AML-193 (cell line): ENCODE data around the gene CBX4.

ENCODE experiments used
- DNase-seq, 2 experiments: peaks; one replicate each; lab custom pipeline; 2025; lab: John Stamatoyannopoulos, UW

CBX4 gene

DNA sequence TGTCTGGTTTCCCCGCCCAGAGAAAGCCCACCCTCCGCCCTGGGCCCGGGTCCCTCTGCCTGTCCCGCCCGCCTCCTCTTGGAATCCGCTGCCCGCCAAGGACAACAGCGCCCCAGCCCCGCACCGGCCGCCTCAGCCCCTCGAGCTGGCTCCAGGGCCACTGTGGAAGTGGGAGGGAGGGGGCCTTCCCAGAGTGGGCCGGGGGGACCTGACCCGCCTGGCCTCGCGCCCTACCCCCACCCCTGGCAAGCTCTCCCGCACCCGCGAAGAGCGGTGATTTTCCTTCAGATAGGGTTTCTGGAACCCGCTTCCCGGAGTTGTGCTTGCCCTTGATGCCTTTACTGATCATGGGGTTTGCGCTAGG is 40.1 kb downstream of the CBX4 start:
- no peak for DNase-seq

DNA sequence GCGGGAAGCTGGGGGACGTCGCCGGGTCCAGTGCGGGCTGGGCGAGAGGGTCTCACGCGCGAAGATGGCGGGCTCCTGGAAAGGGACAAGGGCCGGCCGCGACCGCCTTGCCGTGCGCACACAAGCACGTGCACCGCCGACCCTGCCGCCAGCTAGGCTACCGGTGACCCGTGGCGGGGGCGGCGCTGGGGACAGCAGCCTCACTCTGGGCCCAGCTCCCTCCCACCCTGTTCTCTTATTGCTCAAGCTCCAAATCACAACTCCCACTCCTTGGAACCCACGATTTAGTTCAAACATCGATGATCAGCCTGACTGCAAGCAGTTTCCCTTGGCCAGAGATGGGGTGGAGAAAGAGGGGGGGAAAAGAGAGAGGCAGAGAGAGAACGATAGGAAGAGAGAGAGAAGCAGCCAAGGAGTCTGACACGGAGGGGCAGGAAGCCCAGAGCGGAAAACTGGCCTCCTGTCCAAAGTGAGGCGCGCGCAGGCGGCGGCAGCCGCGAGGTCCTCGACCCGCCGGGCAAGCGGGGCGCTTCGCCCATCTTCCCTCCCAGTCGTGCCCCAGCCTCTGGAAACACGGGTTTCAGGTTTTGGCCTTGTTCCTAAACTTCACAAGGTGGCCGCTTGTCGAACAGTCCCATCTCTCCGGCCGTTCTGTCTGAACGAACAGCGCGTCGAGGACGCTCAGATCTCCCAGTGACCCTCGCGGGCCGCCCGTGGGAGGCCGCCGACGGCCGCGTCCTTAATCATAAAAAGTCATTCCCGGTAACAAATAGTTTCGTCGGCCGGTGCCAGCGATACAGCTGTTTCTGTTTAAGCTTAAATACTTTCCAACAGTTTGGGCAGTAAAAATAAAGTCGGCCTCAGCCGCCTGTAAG is 40.7 kb downstream of the CBX4 start:
- no peak for DNase-seq

DNA sequence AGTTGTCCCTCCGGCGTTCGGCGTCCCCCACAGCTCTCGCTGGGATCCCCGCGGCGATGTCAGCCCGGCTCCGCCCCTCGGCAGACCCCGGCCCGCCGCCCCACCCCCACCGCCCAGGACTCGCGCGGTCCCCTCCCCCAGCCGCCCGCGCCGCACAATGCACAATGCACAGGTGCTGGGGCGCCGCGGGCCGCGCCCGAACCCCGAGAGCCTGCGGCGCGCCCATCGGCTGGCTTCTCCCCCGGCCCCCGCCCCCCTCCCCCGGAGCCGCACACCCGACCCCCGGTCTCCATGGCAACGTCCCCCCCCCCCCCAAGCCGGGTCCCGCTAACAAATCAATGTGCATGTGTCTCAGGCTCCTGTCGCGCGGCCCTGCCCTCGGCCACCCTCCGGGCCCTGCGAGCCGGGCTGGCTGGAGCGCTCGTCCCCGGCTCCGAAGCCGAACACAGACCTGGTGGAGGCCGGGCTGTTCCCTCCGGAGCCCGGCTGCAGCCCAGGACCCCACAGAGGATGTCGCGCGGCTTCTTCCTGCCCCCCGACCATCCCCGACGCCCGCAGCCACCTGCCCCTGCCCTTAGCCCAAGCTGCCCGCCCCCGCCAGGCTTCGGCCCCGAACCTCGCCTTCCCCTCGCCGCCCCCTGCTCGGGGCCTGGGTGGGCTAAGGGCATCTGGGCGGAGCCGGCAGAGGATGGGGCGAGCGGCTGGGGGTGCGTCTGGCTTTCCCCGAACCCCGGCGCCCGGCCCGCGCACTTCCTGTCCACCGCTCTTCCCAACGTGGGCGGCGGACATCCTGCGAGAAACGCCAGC is 41.5 kb downstream of the CBX4 start:
- DNase-seq, result no peak

DNA sequence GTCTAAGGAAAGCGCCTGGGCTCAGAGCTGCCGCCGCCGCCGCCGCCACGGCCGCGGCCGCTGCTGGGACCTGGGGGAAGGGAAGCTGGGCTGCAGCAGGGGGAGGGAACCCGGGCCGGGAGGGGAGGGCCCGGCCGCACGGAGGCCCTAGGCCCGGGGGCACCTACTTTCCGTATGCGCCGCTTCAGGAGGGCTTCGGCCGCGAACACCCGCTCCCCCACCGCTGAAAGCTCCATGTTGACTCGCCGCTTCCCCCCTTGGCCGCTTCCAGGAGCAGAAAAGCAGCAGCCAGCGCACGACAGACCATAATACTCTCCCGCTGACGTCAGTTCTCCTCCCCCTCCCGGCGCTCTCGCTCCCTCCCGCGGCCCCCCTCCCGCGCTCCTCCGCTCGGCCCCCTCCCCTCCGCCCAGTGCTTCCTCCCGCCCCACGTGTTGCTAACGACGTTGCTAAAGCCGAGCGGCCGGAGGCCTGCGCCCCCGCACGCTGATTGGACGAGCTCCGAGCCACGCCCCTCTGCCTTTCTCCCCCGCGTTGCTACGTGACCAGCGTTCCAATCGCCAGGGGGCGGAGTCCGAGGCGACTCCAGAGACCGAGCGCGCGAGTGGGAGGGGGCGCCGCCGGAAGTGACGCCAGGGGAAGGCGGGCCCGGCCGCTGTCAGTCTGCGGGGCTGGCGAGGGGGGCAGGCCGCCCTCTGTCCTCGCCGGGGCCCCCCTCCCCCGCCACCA is 42.3 kb downstream of the CBX4 start, which contains the start of gene CBX8:
Gene CBX8 (minus strand): TSS at position 315 of the 729 bp plus-strand sequence. CDS start 79 bp downstream, at position 236.
- peak; percentile 99 to 100 for DNase-seq

DNA sequence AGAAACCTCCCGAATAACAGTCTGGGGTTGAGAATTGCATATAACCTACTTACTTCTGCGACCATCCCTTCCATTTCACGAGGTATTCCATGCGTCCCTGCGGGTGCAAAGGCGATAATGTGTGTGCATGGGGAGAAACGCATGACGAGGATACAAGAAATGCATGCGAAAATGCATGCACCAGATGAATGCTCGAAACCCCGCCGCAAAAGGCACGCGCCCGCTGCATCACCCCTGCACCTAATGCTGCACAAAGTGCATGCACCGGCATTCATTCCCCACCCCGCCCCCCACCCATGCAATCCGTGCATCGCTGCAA is 42.8 kb downstream of the CBX4 start:
- DNase-seq, result no peak

DNA sequence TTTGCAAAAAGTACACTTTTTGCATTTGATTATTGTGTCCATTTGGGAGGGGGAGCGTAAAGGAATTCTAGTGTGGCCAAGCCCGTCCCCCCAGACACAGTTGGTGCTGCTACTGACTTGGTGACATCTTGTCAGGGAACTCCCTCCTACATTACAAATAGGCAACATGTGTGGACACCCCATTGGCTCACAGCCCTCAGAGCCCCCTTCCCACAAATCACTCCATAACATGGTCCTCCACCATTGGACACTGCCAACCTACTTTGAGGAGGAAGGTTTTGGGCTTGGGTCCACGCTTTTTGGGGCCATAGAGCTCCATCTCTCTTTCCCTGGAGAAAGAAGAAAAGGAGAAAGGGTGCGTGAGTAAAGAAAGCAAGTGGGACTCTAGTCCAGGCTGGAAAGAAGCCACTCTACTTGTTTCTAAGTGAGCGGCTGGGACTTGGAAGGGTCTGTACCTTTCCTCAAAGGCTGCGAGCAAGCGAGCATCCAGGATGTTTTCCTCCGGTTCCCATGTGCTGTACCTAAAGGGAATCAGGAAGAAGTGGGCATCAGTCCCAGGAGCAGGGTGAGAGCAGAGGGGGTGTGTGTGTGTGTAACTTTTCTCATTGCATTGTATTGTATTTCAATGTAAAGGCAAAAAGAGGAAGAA is 43.3 kb downstream of the CBX4 start:
- DNase-seq, result peak; percentile 66 to 75

DNA sequence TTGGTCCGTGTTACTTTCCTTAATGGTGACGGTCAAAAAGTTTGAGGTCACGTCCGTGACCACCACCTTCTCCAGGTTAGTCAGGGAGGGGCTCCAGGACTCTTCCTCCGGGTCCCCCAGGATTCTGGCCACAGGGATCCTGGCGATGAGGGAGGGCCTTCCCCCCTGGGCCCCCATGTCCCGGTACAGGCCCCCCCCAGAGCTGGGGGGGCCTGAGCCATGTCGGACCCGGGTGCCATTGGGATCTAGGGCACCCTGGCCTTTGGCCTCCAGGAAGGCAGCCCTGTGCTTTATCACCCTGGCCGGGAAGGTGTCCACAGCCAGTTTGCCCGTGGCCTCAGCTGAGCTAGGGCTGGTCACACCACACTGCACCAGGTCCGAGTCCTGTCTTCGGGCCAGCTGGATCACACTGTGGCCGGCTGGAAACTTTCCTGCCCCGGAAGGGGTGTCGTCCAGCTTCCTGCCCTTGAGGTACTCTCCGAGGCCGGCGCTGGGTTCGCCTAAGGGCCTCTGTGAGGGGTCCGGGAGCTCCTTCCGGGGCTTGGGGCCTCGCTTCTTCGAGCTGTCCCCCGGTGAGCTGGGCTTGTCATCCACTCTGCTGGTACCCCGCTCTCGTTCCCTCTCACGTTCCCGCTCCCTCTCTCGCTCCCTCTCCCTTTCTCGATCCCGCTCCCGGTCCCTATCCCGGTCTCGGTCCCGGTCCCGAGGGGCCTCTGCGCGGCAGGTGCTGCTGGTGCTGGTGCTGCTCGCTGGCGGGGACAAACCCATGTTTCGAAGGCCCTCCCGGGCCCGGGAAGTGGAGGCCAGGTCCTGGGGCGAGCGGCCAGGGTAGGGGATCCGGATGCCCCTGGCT is 44.4 kb downstream of the CBX4 start:
- DNase-seq, result no peak

DNA sequence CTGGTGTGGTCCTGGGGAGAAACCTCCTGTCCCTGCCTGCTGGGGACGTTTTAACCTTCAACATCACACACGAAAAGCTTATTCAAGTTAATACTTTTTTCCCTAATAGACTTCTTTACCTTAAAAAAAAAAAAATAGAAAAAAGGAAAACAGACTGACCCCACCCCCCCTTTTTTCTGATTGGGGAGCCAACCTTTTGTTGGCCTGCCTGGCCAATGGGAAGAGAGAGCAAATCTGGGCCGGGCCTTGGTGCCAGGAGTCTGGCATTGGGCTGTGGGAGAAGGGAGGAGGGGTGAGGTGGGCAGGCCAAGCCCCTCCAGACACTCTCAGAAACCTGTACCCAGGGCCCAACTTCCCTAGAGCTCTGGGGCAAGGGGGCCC is 45.3 kb downstream of the CBX4 start:
- DNase-seq, result no peak

DNA sequence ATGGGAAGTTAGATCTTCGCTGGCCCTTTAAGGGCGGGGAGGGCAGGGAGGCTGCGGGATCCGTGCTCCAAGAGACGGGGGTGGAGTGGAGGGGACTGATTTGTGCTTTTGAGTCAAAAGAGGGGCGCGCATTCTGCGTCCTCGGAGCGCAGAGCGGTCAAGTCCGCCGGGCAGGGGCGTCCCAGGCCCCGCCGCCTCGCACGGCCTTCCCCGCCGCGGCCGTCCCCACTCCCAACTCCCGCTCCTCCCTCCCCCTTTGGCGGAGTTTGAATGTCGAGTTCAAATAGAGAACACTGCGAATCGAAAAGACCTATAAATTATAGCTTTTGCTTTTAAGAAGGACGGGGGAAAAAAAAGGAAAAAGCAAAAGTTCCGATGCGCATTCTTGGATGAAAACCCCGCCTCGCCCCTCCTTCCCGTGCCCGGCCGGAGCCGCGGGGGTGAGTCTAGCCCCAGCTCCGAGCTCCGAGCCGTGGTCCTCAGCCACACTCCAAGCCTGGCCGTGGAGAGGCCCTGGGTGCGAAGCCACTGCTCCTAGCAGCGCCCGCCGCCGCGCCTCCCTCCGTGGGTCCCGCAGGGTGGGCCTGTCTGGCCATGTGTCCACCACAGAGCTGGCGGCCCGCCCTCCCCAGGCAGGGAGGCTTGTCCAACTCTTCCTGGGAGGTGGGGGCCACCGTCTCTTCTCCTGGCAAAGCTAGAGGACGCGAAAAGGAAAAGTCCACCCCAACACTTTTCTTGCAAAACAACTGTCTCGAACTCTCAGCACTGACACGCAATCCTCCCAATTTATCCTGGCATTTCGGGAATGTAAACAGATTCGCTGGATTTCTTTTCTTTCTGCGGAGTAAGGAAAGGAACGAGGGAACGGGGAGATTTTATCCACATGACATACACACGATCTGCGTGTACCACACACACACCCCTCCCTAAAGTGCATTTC is 46.0 kb downstream of the CBX4 start:
- no peak for DNase-seq

DNA sequence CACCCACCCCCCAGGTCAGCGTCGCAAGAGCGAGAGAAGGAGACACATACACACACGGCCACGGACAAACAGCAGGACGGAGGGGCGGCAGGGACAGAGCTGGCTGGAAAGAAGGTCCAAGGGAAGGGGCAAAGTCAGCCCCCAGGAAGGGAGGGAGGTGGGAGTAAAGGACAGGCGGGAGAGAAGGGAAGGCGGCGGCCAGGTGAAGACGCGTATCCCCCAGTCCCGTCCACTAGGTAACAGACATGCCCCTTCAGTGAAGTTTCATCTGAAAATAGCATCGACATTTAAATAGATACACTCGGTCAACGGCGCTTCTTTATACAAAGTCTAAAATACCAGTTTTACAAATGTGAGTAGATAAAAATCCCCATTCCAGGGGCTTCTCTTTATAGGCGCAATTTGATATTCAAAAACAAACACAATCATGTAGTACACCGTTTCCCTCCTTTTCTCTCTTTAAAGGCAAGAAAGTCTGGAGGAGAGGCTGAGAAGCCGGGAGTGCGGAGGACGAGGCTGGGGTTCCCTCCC is 46.8 kb downstream of the CBX4 start:
- DNase-seq, result no peak

DNA sequence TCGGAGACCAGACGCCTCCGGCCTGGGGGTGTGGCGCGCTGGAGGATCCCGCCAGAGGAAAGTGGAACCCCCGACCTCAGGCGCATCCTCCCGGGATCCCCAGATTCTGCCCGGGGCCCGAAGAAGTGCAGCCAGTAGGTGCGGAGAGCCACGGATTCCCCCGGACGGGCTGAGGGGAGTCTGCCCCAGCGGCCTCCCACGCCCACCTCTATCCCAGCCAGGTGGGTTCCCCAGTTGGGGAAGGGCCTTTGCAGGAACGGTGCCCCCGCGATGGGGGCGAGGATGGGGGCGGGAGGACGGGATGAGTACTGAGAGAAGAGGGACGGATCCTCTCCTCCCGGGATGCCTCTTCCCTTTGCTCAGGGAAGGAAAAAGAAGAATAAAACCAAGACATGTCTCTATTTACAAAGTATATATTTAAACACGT is 47.5 kb downstream of the CBX4 start:
- no peak for DNase-seq

DNA sequence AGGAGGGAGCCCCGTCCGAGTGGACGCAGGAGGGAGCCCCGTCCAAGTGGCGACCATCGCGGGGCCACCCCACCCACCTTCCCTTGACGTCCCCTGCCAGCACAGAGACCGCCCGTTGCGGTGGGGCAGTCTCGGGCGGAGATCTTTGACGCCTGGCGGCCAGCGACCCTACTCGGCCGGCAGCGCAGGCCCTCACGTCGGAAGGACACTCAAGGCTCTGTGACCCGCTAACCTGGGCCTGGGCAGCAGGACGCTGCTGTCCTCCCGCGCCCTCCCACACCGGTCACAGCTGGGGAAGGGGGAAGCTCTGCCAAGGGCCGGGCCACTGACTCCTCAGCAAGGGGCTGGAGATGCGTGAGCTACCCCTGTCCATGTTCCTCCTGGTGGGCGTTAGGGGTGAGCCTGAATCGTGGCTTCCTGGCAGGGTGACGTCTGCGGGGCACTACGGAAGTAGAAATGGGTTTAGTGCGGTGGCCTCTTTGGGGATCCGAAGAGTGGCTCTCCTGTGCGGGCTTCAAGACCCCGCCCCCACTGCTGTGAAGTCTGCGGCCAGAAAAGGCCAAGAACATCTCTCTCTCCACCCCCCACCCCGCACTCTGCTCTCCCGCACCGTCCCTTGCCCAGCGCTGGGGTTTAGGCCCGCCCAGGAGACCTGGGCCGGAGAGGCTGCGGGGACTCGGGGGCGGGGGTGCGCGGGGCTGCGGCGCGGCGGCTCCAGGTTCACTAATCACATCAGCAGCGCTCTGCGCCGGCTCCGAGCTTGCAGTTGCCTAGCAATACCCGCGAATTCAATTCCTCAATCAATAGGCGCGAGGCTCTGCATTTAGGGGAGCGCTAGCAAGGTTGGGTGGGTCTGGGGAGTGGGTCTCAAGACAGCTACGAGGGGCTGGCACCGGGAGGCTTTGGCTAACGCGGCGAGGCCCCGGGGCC is 48.2 kb downstream of the CBX4 start:
- DNase-seq, result no peak

DNA sequence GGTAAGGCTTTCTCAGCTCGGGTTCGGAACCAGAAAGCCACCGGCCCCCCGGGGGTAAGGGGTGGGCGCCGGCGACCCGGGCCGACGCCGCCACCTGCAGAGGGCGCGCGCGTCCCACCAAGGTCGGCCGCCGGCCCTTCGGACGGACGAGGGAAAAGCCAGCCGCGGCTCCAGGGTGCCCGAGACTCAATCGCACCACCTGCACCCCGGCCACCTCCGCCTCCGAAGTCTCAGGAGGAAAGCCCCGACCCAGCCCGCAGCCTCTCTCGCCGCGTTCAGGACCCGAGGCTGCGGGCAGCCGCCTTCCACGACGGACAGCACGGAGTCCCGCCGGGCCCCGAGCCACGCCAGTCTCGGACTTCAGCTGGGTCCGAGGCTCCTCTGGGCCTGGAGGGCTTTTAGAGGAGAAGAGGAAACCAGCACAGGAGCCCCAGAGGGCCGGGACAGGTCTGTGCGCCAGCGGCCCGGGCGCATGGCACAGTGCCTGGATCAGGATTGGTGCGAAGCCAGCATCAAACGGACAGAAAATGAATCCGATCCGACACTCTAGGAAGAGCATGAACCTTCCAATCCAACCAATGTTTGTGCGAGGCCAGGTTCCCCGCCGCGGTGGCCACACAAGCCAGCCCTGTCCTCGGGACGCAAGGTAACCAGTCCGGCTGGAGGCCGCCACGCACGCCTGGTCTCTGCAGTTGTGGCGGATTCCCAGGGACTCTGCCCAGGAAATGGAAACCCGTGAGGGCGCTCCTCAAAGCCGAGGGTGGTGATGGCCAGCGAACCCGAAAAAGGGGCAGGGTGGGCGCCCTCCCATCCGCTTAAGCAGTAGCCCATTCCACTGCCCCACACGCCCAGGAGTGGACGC is 49.1 kb downstream of the CBX4 start:
- DNase-seq, result no peak

DNA sequence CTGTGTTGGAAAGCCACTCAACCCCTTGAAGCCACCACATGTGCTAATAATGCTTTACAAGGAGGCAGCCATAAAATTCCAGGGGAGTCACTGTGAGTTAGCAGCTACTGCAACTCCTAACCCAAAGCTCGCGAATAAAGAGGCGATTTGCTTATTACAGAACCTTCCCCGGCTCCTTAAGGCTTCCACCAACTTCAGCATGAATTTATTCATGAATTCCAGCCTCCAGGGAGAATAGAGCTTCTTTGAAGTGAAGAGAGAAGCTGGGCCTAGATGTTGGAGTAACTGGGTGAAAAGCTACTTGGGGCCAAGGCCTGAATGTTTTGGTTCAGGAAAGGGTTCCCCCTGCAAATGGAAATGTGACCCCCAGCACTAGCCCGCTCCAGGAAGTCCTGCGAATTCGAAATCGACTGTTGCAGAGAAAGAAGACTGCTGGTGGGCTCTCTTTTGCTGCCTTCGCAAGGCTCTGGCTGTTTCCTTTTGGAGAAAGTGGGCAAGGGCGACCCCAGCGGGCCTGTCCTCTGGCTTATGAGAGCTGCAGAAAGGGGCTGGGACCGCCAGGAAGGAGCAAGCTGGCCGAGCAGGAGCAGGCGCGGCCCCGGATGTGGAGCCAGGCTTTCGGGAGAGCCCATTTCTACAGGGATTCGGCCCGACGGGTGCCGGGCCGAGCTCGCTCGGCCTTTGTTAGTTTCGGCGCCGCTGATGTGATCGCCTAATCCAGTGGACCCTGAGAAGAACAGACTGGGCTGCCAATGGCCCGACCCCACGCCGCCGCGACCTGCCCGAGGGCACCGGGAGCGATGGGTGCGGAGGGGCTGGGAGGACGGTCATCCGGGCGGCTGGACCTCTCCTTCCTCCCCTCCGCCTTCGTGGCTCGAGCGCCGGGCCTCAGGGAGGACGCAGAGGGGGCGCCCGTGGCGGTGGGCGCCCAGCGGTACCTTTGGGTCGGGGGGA is 50.0 kb downstream of the CBX4 start:
- DNase-seq, result no peak

DNA sequence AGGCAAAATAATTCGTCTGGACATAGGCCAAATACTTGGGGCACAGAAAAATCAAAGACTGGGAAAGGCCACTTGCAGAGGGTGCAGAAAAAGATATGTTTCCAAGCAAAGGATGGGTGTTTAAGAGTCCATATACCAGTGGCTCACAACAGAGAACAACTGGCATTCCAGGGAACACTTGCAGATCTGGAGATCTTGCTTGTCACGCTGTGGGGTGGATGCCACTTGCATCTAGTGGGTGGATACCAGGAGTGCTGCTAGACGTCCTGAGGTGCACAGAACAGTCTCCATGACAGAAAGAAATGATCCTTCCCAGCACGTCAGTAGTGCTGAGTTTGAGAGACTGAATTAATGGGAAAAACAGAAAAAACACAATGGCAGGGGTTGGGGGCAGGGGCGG is 50.8 kb downstream of the CBX4 start:
- DNase-seq, result no peak

DNA sequence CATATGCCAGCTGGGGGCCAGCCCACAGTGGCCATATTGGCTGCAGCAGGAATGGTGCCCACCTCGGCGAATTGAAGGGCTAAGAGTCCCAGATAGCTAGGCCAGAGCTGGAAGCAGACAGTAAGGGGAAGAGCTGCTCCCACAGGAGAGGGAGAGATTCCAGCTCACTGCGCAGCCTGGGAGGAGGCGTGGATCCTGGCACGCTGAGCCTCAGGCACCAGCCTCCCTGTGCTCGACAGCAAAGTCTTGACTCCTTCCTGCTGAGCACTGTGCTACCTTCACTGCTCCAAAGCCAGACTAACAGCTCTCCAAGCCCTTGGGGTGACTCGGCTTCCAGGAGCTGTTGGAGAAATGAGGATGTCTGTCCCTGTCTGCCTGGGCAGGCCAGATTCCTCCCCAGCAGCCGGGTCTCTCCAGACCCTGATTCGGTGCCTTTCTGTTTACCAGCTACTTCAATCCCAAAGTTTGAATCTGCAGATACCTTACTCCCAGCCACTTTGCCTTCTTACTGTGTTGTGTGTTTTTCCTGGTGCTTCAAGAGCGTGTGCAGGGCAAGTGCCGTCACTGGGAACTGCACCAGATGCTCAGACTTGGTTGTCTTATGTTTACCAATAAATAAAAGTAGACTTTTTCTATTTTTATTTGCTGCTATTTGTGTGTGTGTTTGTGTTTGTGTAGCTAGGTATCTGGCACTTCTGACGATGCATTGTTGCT is 52.2 kb downstream of the CBX4 start:
- no peak for DNase-seq
